ENCODE data around the gene IGFBP6. TPM values are rescaled to one million over a fixed set of nuclear protein-coding genes. Genes with fewer than 3 reads are reported as not detected.

Gene IGFBP6
- polyA plus RNA-seq, 1 donor from 2014 or later = not detected

DNA sequence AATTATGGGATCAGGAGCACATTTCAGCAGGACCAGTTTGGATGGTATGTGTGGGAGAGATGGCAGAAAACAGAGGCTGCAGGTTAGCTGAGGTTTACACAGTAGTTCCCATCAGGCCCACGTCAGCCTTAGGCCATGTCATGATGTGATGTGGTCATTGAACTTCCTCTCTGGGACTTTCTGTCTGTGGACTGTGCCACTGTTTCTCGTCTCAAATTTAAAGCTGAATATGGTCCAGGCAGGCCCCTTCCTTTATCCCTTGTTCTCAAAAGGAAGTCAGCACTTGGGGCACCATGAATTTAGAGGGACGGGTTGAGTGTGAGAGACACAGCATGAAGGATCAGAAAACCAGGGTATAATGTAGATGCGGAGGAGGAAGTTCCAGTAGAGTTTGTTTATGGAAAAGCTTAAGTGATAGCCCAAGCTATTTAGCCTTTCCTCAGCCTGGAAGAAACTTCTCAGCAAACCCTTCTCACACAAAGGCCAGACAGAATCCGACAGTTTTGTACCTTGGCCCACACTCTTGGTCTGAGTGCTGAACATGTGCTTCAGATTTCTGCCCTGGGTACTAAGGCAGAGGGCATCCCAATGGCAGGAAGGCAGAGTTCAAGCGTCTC is 3.6 kb upstream of the IGFBP6 start:
- H3K27me3 ChIP-seq (ENCODE audit: insufficient read depth, low read depth, low read length) = peaks cover 32% of the 10 kb centered on the region
- no peaks in the 10 kb centered on the region for H3F3A ChIP-seq (ENCODE audit: insufficient read depth, low read length, poor library complexity, severe bottlenecking)
- H4K20me1 ChIP-seq (ENCODE audit: insufficient read depth) = no peaks in the 10 kb centered on the region
- no peak overlapping the region for H3K27ac ChIP-seq (ENCODE audit: low read length)
- no peaks in the 10 kb centered on the region for H3K9me2 ChIP-seq (ENCODE audit: insufficient read depth, low read length)
- no peaks in the 10 kb centered on the region for H3K9me3 ChIP-seq (ENCODE audit: low read length)
- no peak overlapping the region for H3K4me3 ChIP-seq (ENCODE audit: low read length)
- H2AFZ ChIP-seq (ENCODE audit: low read depth, low read length) = no peak overlapping the region
- TF ChIP-seq MXI1 (conservative IDR thresholded peaks at IDR 0.05; ENCODE audit: poor library complexity, severe bottlenecking) = no peak
- TF ChIP-seq SMC3 (conservative IDR thresholded peaks at IDR 0.05; ENCODE audit: poor library complexity) = no peak
- TF ChIP-seq TAF1 (IDR thresholded peaks at IDR 0.05; ENCODE audit: low read depth) = no peak
- TF ChIP-seq RAD21 (conservative IDR thresholded peaks at IDR 0.05) = no peak
- TF ChIP-seq EZH2 (IDR thresholded peaks at IDR 0.05; ENCODE audit: borderline replicate concordance, insufficient read depth, low read length, poor library complexity, severe bottlenecking) = no peak
- TF ChIP-seq, protein P1, sequence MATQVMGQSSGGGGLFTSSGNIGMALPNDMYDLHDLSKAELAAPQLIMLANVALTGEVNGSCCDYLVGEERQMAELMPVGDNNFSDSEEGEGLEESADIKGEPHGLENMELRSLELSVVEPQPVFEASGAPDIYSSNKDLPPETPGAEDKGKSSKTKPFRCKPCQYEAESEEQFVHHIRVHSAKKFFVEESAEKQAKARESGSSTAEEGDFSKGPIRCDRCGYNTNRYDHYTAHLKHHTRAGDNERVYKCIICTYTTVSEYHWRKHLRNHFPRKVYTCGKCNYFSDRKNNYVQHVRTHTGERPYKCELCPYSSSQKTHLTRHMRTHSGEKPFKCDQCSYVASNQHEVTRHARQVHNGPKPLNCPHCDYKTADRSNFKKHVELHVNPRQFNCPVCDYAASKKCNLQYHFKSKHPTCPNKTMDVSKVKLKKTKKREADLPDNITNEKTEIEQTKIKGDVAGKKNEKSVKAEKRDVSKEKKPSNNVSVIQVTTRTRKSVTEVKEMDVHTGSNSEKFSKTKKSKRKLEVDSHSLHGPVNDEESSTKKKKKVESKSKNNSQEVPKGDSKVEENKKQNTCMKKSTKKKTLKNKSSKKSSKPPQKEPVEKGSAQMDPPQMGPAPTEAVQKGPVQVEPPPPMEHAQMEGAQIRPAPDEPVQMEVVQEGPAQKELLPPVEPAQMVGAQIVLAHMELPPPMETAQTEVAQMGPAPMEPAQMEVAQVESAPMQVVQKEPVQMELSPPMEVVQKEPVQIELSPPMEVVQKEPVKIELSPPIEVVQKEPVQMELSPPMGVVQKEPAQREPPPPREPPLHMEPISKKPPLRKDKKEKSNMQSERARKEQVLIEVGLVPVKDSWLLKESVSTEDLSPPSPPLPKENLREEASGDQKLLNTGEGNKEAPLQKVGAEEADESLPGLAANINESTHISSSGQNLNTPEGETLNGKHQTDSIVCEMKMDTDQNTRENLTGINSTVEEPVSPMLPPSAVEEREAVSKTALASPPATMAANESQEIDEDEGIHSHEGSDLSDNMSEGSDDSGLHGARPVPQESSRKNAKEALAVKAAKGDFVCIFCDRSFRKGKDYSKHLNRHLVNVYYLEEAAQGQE (IDR thresholded peaks at IDR 0.05; ENCODE audit: borderline replicate concordance) = no peak
- TF ChIP-seq, protein P2, sequence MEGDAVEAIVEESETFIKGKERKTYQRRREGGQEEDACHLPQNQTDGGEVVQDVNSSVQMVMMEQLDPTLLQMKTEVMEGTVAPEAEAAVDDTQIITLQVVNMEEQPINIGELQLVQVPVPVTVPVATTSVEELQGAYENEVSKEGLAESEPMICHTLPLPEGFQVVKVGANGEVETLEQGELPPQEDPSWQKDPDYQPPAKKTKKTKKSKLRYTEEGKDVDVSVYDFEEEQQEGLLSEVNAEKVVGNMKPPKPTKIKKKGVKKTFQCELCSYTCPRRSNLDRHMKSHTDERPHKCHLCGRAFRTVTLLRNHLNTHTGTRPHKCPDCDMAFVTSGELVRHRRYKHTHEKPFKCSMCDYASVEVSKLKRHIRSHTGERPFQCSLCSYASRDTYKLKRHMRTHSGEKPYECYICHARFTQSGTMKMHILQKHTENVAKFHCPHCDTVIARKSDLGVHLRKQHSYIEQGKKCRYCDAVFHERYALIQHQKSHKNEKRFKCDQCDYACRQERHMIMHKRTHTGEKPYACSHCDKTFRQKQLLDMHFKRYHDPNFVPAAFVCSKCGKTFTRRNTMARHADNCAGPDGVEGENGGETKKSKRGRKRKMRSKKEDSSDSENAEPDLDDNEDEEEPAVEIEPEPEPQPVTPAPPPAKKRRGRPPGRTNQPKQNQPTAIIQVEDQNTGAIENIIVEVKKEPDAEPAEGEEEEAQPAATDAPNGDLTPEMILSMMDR (IDR thresholded peaks at IDR 0.05; ENCODE audit: poor library complexity, severe bottlenecking) = no peak
- TF ChIP-seq EP300 (conservative IDR thresholded peaks at IDR 0.05; ENCODE audit: poor library complexity, severe bottlenecking) = no peak
- no peak for TF ChIP-seq POLR2AphosphoS5 (IDR thresholded peaks at IDR 0.05)
- no peaks in the 10 kb centered on the region for H3K79me2 ChIP-seq (replicated peaks; ENCODE audit: insufficient read depth, low read length)
- H3K36me3 ChIP-seq (ENCODE audit: insufficient read depth, low read length) = no peaks in the 10 kb centered on the region
- no peak overlapping the region for H3K9ac ChIP-seq (ENCODE audit: low read length)
- no peak overlapping the region for H3K4me2 ChIP-seq (ENCODE audit: low read length)

DNA sequence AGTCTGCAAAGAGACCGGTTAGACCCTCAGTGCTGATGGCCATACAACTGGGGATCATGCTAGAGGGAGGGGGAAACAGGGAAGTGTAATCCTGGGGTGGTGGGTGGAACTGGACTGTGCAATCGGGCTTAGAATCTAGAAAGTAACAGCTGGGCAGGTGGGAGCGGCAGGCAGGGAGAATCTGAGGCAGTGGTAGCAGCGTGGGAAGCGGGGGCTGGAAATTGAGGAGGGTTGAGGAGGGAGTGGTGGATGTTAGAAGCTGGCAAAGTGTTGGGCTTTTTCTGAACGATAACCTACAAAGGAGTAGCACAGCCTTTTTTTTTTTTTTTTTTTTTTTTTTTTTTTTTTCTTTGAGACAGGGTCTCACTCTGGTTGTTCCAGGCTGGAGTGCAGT is 3.1 kb upstream of the IGFBP6 start:
- no peak overlapping the region for H3K4me3 ChIP-seq (ENCODE audit: low read length)
- H3K79me2 ChIP-seq (replicated peaks; ENCODE audit: insufficient read depth, low read length) = no peaks in the 10 kb centered on the region
- no peaks in the 10 kb centered on the region for H3K36me3 ChIP-seq (ENCODE audit: insufficient read depth, low read length)
- H3K9me2 ChIP-seq (ENCODE audit: insufficient read depth, low read length) = no peaks in the 10 kb centered on the region
- no peak overlapping the region for H3K4me2 ChIP-seq (ENCODE audit: low read length)
- H3K9me3 ChIP-seq (ENCODE audit: low read length) = no peaks in the 10 kb centered on the region
- H4K20me1 ChIP-seq (ENCODE audit: insufficient read depth) = no peaks in the 10 kb centered on the region
- TF ChIP-seq, protein P1 (IDR thresholded peaks at IDR 0.05; ENCODE audit: borderline replicate concordance) = no peak
- no peak for TF ChIP-seq TAF1 (IDR thresholded peaks at IDR 0.05; ENCODE audit: low read depth)
- no peak for TF ChIP-seq EZH2 (IDR thresholded peaks at IDR 0.05; ENCODE audit: borderline replicate concordance, insufficient read depth, low read length, poor library complexity, severe bottlenecking)
- no peak for TF ChIP-seq POLR2AphosphoS5 (IDR thresholded peaks at IDR 0.05)
- TF ChIP-seq SMC3 (conservative IDR thresholded peaks at IDR 0.05; ENCODE audit: poor library complexity) = no peak
- TF ChIP-seq, protein P2 (IDR thresholded peaks at IDR 0.05; ENCODE audit: poor library complexity, severe bottlenecking) = no peak
- TF ChIP-seq MXI1 (conservative IDR thresholded peaks at IDR 0.05; ENCODE audit: poor library complexity, severe bottlenecking) = no peak
- no peak for TF ChIP-seq RAD21 (conservative IDR thresholded peaks at IDR 0.05)
- no peak for TF ChIP-seq EP300 (conservative IDR thresholded peaks at IDR 0.05; ENCODE audit: poor library complexity, severe bottlenecking)
- H2AFZ ChIP-seq (ENCODE audit: low read depth, low read length) = no peak overlapping the region
- no peak overlapping the region for H3K9ac ChIP-seq (ENCODE audit: low read length)
- no peak overlapping the region for H3K27ac ChIP-seq (ENCODE audit: low read length)
- H3F3A ChIP-seq (ENCODE audit: insufficient read depth, low read length, poor library complexity, severe bottlenecking) = no peaks in the 10 kb centered on the region
- H3K27me3 ChIP-seq (ENCODE audit: insufficient read depth, low read depth, low read length) = peaks cover 38% of the 10 kb centered on the region

All from neural cell (in vitro differentiated cells).